Activated CD8-positive, alpha-beta memory T cell treated with anti-CD3 and anti-CD28 coated beads for 4 hours (primary cell): ENCODE measurements around the gene RABGEF1.
"Not testable (repeated sequence)": the region's sequence is repeated elsewhere in the genome, so short reads cannot be mapped to it uniquely, and the experiment has no call there.

ENCODE experiments used
- DNase-seq, 2 donors: peaks; one replicate each; pipeline ENCODE4 v3.0.0-alpha.2; 2020; ENCODE audit warnings: low read depth in 2 of 2

RABGEF1 gene

DNA sequence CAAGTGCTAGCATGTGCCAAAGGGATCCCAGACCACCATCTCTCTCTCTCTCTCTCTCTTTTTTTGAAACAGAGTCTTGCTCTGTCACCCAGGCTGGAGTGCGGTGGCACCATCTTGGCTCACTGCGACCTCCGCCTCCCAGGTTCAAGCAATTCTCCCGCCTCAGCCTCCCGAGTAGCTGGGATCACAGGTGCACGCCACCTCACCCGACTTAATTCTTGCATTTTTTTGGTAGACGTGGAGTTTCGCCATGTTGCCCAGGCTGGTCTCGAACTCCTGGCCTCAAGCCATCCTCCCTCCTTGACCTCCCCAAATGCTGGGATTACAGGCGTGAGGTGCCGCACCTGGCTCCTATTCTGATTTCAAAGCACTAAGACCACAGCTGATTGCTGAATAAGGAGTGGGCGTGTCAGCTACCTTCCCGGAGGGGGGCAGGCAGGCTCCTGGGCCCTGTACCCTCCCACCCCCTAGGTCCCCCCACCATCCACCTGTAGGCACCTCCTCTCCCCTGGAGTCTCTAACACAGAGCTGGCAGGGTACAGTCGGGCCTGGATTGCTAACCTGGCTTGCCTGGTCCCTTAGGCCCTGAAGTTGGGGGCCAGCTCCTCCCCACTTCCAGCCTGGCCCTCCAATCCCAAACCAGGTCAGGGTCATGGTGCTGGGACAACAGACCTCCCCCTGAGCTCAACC, 74.8 kb downstream of the RABGEF1 start:
- not testable (repeated sequence) for DNase-seq

- no peak for DNase-seq
Observed at GRCh38 chr7:66815951-66816350, 75.4 kb downstream of the RABGEF1 start.

GRCh38 chr7:66816658-66817057, 76.1 kb downstream of the RABGEF1 start:
- not testable (repeated sequence) for DNase-seq

DNA sequence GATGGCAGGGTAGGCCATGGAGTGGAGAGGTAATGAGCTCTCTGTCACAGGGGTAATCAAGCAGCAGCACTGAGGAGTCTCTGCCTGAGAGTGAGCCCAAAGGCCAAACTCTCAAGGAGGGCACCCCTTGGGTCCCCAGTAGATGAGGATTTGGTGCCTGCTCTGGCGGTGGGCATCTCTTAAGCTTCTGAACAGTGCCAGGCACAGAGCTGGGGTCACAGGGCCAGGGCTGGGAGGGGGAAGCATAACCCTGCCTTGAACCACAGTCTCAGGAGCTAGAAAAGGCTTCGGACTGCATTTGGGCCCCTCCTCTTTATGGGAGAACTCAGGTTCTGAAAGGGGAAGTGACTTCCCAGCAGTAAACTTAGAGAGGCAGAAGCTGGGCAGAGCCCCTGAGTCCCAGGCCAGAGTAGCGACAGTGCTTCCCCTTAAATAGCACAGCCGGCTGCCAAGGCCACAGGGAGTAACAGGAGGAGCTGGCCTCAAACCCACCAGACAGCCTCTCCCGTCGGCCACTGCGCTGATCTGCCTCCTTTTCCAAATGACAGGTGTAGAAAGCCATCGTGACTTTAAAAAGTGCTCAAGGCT, 76.8 kb downstream of the RABGEF1 start:
- DNase-seq = not testable (repeated sequence)

GRCh38 chr7:66817956-66818355, 77.4 kb downstream of the RABGEF1 start:
- not testable (repeated sequence) for DNase-seq

GRCh38 chr7:66824041-66824440, 83.5 kb downstream of the RABGEF1 start:
- DNase-seq = no peak

DNA sequence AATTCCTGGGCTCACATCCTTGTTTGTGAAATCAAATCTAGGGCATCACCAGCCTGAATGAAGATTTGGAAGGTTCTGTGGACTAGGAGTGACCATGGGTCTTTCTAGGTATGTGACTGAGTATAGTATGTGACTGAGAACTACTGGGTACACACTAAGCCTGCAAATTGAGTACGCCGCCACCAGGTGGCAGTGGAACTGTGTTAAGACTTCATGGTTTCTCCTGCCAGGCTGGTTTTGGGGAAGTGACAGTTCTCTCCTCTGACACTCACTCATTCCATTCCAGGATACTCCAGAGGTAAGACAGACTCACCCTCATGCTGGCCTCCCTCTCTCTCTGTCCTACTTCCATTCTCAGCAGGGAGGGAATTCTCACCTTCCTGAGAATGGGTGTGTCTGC, 85.0 kb downstream of the RABGEF1 start:
- DNase-seq = not testable (repeated sequence)

DNA sequence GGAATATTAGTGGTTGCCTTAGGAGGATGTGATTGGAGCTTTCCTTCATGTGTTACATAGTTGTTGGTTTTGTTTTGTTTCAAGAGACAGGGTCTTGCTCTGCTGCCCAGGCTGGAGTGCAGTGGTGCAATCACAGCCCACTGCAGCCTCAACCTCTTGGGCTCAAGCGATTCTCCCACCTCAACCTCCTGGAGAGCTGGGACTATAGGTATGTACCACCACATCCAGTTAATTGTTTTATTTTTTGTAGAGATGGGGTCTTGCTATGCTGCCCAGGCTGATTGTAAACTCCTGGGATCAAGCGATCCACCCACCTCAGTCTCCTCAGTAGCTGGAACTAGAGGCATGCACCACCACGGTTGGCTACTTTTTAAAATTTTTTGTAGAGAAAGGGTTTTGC, 86.1 kb downstream of the RABGEF1 start:
- no peak for DNase-seq

GRCh38 chr7:66830976-66831375, 90.4 kb downstream of the RABGEF1 start:
- DNase-seq = not testable (repeated sequence)

- no peak for DNase-seq
Observed at GRCh38 chr7:66832531-66833351, 92.2 kb downstream of the RABGEF1 start.

- DNase-seq = no peak
Observed at GRCh38 chr7:66837007-66837406, 96.5 kb downstream of the RABGEF1 start.

DNA sequence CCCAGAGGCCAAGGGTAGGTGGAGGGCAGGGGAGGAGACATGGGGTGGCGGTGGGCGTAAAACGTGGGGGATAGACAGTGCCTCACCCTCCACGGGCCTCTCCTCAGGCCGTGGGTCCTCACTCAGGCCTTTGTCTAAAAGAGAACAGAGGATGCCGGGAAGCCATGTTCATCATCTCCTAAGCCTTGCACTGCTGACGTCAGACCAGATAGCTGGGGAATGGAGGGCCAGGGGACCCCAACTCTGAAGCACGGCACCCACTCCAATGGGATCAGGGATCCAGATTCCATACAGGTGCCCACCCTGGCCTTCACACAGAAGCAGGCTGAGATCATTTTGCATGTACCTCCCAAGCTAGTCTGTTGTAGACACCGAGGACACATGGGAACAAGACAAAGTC, 97.1 kb downstream of the RABGEF1 start:
- DNase-seq = no peak

DNA sequence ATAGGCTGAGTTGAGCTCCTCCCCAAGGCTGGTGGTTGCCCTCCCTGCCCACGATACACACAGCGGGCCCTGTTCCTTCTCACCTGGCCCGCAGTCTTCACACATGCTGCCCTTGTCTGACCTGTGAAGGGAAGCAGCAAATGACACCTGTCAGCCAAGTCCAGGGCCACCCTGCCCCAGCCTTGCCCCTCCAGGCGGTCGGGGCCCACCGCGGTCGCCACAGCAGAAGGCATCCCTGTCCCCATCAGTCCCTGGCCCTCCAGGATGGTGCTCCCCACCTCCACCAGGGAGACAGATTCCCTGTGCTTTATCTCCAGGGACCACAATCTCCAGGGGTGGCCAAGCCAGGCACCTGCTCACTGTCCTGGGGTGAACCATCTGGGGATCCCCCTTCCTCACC, 99.3 kb downstream of the RABGEF1 start:
- DNase-seq = no peak

DNA sequence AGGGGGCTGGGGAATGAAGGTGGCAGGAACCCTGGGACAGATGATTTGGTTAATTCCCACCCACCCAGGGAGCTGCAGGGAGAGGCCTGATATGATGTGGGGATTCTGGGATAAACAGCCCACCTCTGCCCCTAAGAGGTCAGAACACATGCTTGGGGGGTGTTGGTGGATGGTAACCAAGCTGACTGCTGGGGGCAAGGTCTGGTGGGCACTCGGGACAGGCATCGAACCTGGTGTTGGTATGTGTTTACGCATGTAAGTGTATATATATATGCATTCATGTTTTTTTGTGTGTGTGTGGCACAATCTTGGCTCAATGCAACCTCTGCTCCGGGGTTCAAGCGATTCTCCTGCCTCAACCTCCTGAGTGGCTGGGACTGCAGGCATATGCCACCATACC, 99.8 kb downstream of the RABGEF1 start:
- no peak for DNase-seq

DNA sequence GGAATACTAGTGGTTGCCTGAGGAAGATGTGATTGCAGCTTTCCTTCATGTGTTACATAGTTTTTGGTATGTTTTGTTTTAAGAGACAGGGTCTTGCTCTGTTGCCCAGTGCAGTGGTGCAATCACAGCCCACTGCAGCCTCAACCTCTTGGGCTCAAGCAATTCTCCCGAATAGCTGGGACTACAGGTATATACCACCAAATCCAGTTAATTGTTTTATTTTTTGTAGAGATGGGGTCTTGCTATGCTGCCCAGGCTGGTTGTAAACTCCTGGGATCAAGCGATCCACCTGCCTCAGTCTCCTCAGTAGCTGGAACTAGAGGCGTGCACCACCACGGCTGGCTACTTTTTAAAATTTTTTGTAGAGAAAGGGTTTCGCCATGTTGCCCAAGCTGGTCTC, 101.4 kb downstream of the RABGEF1 start:
- DNase-seq = no peak

- DNase-seq = not testable (repeated sequence)
Observed at GRCh38 chr7:66843492-66843891, 103.0 kb downstream of the RABGEF1 start.

- DNase-seq = peak; percentile 96 to 99
Observed at GRCh38 chr7:66844552-66845378, 104.2 kb downstream of the RABGEF1 start.

DNA sequence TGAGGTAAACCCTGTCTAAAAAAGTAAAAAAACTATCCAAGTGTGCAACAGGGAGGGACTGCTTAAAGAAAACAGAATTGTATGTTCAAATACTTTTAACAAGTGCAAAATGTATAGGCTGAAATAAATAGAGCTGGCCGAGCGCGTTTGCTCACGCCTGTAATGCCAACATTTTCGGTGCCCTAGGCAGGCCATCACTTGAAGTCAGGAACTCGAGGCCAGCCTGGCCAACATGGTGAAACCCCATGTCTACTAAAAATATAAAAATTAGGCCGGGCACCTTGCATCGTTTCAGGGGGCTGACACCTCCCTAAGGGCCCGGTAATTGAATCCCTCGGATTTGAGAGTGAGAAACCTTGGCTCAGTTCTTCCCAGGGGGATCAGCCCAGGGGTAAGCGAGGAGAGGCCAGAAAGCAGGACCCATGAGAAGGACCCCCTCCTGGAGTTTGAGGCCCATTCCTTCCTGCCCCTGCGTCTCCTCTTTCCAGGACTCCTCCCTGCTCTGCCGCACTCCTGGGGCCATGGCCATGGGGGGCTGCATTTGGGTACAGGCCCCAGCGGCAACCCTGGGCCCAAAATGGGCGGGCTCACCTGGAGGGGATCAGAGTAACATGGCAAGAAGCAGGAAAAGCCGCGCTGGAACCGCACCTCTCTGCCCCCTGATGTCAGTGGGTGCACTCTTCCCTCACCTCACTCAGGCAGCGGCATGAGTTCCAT, 105.0 kb downstream of the RABGEF1 start:
- no peak for DNase-seq

DNA sequence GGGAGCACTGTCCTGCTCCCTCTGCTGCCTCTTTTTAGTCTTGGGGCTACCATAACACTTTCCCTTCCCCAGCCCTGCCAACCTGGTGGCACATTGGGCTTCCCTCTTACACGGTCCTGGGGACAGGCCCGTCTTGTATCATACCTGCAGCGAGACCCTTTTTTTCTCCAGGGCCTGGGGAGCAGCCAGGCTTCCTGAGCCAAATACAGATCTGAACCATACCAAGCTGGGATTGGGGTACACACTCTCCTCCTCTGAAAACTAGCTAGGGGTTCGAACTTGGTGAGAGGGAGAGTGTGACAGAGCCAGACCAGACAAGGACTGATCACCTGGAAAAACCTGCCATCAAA, 105.5 kb downstream of the RABGEF1 start:
- DNase-seq = not testable (repeated sequence)

- not testable (repeated sequence) for DNase-seq
Observed at GRCh38 chr7:66847523-66847855, 107.0 kb downstream of the RABGEF1 start.
